ENCODE measurements around the gene GPATCH4. TPM values are rescaled to one million over a fixed set of nuclear protein-coding genes. Genes with fewer than 3 reads are reported as not detected.

The GPATCH4 gene
- total RNA-seq, 4 donors from 2014 or later, result 12.4 to 113 (median 28.9) TPM

- WGBS, 2 donors (ENCODE audit: low coverage in 1 of 2), result 68 to 81% methylated on average over 2 to 3 of the region's 3 CpGs
- Histone ChIP-seq H3K4me3 (no peak overlapping the region), H3K36me3 (no peaks in the 10 kb centered on the region), H3K27ac (peak overlapping the region in 2 of 4 donors; percentile 26 to 43), H3K9me3 (no peaks in the 10 kb centered on the region), H3K4me1 (peaks cover 0 to 3% (median under 1%) of the 10 kb centered on the region in 4 donors), H3K27me3 (no peaks in the 10 kb centered on the region)
- TF ChIP-seq POLR2AphosphoS5 (IDR thresholded peaks at IDR 0.05) (peak in 1 of 3 donors; percentile 15), POLR2A (IDR thresholded peaks at IDR 0.05) (no peak)
- in situ Hi-C loops (cut with MboI; ENCODE audit: low pct_ligation_motif_present in 1 of 4, low pct_unique_long_range_greater_than_20kb in 1 of 4, low sequenced_read_pairs in 3 of 4) (no loop called here), intact Hi-C loops (cut with DNase I; ENCODE audit: low total_unique reads) (no loop called here)
- no peak for DNase-seq
Measured at GRCh38 chr1:156577550-156577949, 23.7 kb downstream of the GPATCH4 start.

- TF ChIP-seq POLR2A (IDR thresholded peaks at IDR 0.05) (no peak), POLR2AphosphoS5 (IDR thresholded peaks at IDR 0.05) (no peak), CTCF (IDR thresholded peaks at IDR 0.05) (no peak)
- WGBS, 2 donors (ENCODE audit: low coverage in 1 of 2), result 40 to 49% methylated on average over 1 to 2 of the region's 2 CpGs
- H3K36me3 ChIP-seq, result no peaks in the 10 kb centered on the region
- intact Hi-C loops (cut with DNase I; ENCODE audit: low total_unique reads) (no loop called here), in situ Hi-C loops (cut with MboI; ENCODE audit: low pct_ligation_motif_present in 1 of 4, low pct_unique_long_range_greater_than_20kb in 1 of 4, low sequenced_read_pairs in 3 of 4) (no loop called here)
- H3K4me3 ChIP-seq, result no peak overlapping the region
- no peak overlapping the region for H3K27ac ChIP-seq
- DNase-seq, result no peak
- H3K4me1 ChIP-seq, result peaks cover 5 to 27% (median 20%) of the 10 kb centered on the region in 4 donors
- no peaks in the 10 kb centered on the region for H3K27me3 ChIP-seq
- H3K9me3 ChIP-seq, result no peaks in the 10 kb centered on the region
Measured at GRCh38 chr1:156574039-156574633, 27.1 kb downstream of the GPATCH4 start.

GRCh38 chr1:156572663-156573018 lies 28.6 kb downstream of the GPATCH4 start:
- in situ Hi-C loops (cut with MboI; ENCODE audit: low pct_ligation_motif_present in 1 of 4, low pct_unique_long_range_greater_than_20kb in 1 of 4, low sequenced_read_pairs in 3 of 4), result no loop called here
- H3K36me3 ChIP-seq, result no peaks in the 10 kb centered on the region
- no peak for DNase-seq
- H3K27me3 ChIP-seq, result no peaks in the 10 kb centered on the region
- H3K4me1 ChIP-seq, result peaks cover 5 to 27% (median 20%) of the 10 kb centered on the region in 4 donors
- H3K27ac ChIP-seq, result peak overlapping the region in 2 of 4 donors; percentile 67 to 73
- H3K9me3 ChIP-seq, result no peaks in the 10 kb centered on the region
- WGBS, 2 donors (ENCODE audit: low coverage in 1 of 2), result 40 to 46% methylated on average over 4 to 10 of the region's 10 CpGs
- TF ChIP-seq POLR2A (IDR thresholded peaks at IDR 0.05) (no peak), EP300 (IDR thresholded peaks at IDR 0.05; ENCODE audit: low read depth) (no peak), POLR2AphosphoS5 (IDR thresholded peaks at IDR 0.05) (no peak), CTCF (IDR thresholded peaks at IDR 0.05) (no peak)
- H3K4me3 ChIP-seq, result peak overlapping the region in 3 of 4 donors; percentile 20 to 51 (median 44)
- intact Hi-C loops (cut with DNase I; ENCODE audit: low total_unique reads), result no loop called here

- Histone ChIP-seq H3K27me3 (no peaks in the 10 kb centered on the region), H3K4me1 (peaks cover 5 to 27% (median 20%) of the 10 kb centered on the region in 4 donors), H3K4me3 (peak within 1 kb of the TSS in 3 of 4 donors; percentile 20 to 51 (median 44)), H3K36me3 (no peaks in the 10 kb centered on the region), H3K27ac (peak within 1 kb of the TSS; percentile 67 to 73 (median 71)), H3K9me3 (no peaks in the 10 kb centered on the region)
- in situ Hi-C loops (cut with MboI; ENCODE audit: low pct_ligation_motif_present in 1 of 4, low pct_unique_long_range_greater_than_20kb in 1 of 4, low sequenced_read_pairs in 3 of 4) (no loop called here), intact Hi-C loops (cut with DNase I; ENCODE audit: low total_unique reads) (no loop called here)
- TF ChIP-seq EP300 (IDR thresholded peaks at IDR 0.05; ENCODE audit: low read depth) (no peak), POLR2AphosphoS5 (IDR thresholded peaks at IDR 0.05) (peak; percentile 37 to 52 (median 49)), POLR2A (IDR thresholded peaks at IDR 0.05) (no peak), CTCF (IDR thresholded peaks at IDR 0.05) (no peak)
- DNase-seq, result peak; percentile 93
- 2% methylated on average over 35 of the region's 38 CpGs; no CpG with 5 or more reads in 1 of the 2 donors for WGBS, 2 donors (ENCODE audit: low coverage in 1 of 2)
Measured at GRCh38 chr1:156571919-156572662, 29.2 kb downstream of the GPATCH4 start, which contains the start of gene IQGAP3. IQGAP3 (minus strand) TSS chr1:156572565; CDS start chr1:156572529, 36 bp downstream.

Data from transverse colon (tissue), 4 donors.